Spinal cord (tissue), 10 donors: Measurements from ENCODE around the gene TRDN. TPM values are rescaled to one million over a fixed set of nuclear protein-coding genes. Genes with fewer than 3 reads are reported as not detected.
A peak's percentile ranks its signal among the peaks of the same experiment; 100 is the strongest.

Source experiments
- DNase-seq, 6 donors: peaks; one replicate each; pipeline versions ENCODE4 v3.0.0 to v3.0.0-alpha.2; 2013 to 2015; ENCODE audit warnings: low spot score in 6 of 6, low read depth in 4 of 6
- H3K27ac ChIP-seq: one replicate; pipeline ENCODE4 v1.5.1; 2013; ENCODE audit warnings: low read depth, low read length, control low read depth
- H3K27me3 ChIP-seq: one replicate; pipeline ENCODE4 v1.6.1; 2013; ENCODE audit warnings: low read length; ENCODE audit not compliant: control insufficient read depth, insufficient read depth
- H3K36me3 ChIP-seq: one replicate; pipeline ENCODE4 v1.6.1; 2013; ENCODE audit warnings: low read length; ENCODE audit not compliant: control insufficient read depth, insufficient read depth
- H3K4me1 ChIP-seq: one replicate; pipeline ENCODE4 v1.6.1; 2013; ENCODE audit warnings: low read length; ENCODE audit not compliant: control insufficient read depth, insufficient read depth
- H3K4me3 ChIP-seq: one replicate; pipeline ENCODE4 v1.5.1; 2013; ENCODE audit warnings: low read depth, low read length, control low read depth
- H3K9me3 ChIP-seq: one replicate; pipeline ENCODE4 v1.6.1; 2013; ENCODE audit warnings: low read length; ENCODE audit not compliant: control insufficient read depth, insufficient read depth
- WGBS: methylation state at CpG from one replicate; pipeline ENCODE4 v1.1.5; 2013; ENCODE audit warnings: missing lambda C conversion rate; ENCODE audit not compliant: insufficient coverage; 5-methylcytosine and 5-hydroxymethylcytosine counted together
- polyA plus RNA-seq, 2 donors: library from polyadenylated mRNA; unstranded; fragments of 120-200 nt; gene quantifications; one replicate each; pipeline ENCODE4 v1.2.1, GENCODE V29; 2013; ENCODE audit not compliant: insufficient read length in 2 of 2
- total RNA-seq, 2 donors: library from RNA; depleted of rRNA in 1 of 2; stranded (reverse); fragments of 120-200 nt in 1 of 2; fragments of >200 nt in 1 of 2; gene quantifications; one replicate each; pipeline versions ENCODE4 v1.2.3 to v1.2.4, GENCODE V29; 2013 to 2014
- donor health status: healthy.

The TRDN gene
- total and polyA plus RNA-seq, 4 donors, result 2.3 to 9.9 (median 3.0) TPM

- Histone ChIP-seq H3K27me3 (no peaks in the 10 kb centered on the region), H3K27ac (no peak overlapping the region), H3K4me1 (no peaks in the 10 kb centered on the region), H3K9me3 (no peaks in the 10 kb centered on the region), H3K4me3 (no peak overlapping the region), H3K36me3 (no peaks in the 10 kb centered on the region)
- WGBS, result 100% methylated on average over 2 of the region's 2 CpGs
- DNase-seq, result no peak
Measured at GRCh38 chr6:123550052-123550617, 86.6 kb downstream of the TRDN start.

- Histone ChIP-seq H3K27me3 (no peaks in the 10 kb centered on the region), H3K4me3 (no peak overlapping the region), H3K4me1 (no peaks in the 10 kb centered on the region), H3K36me3 (no peaks in the 10 kb centered on the region), H3K27ac (no peak overlapping the region), H3K9me3 (no peaks in the 10 kb centered on the region)
- DNase-seq, result peak in 1 of 6 donors; percentile 74
Measured at GRCh38 chr6:123549476-123549875, 87.3 kb downstream of the TRDN start.

GRCh38 chr6:123547216-123547978 is 89.4 kb downstream of the TRDN start:
- H3K27me3 ChIP-seq, result no peaks in the 10 kb centered on the region
- H3K4me3 ChIP-seq, result no peak overlapping the region
- no peaks in the 10 kb centered on the region for H3K36me3 ChIP-seq
- H3K27ac ChIP-seq, result no peak overlapping the region
- DNase-seq, result no peak
- no peaks in the 10 kb centered on the region for H3K4me1 ChIP-seq
- no peaks in the 10 kb centered on the region for H3K9me3 ChIP-seq

- no peak for DNase-seq
- H3K36me3 ChIP-seq, result no peaks in the 10 kb centered on the region
- 100% methylated on average over 1 of the region's 2 CpGs for WGBS
- no peaks in the 10 kb centered on the region for H3K9me3 ChIP-seq
- no peak overlapping the region for H3K4me3 ChIP-seq
- no peaks in the 10 kb centered on the region for H3K4me1 ChIP-seq
- no peaks in the 10 kb centered on the region for H3K27me3 ChIP-seq
- H3K27ac ChIP-seq, result no peak overlapping the region
Measured at GRCh38 chr6:123546537-123546936, 90.2 kb downstream of the TRDN start.

- Histone ChIP-seq H3K27ac (no peak overlapping the region), H3K9me3 (no peaks in the 10 kb centered on the region), H3K27me3 (no peaks in the 10 kb centered on the region), H3K4me3 (no peak overlapping the region), H3K4me1 (no peaks in the 10 kb centered on the region), H3K36me3 (no peaks in the 10 kb centered on the region)
- WGBS, result no CpG with 5 or more reads among the region's 4 CpGs
- peak in 1 of 6 donors; percentile 35 for DNase-seq
Measured at GRCh38 chr6:123541462-123541861, 95.3 kb downstream of the TRDN start.

GRCh38 chr6:123533862-123534648 is 102.7 kb downstream of the TRDN start:
- WGBS, result 80% methylated on average over 1 of the region's 2 CpGs
- no peak for DNase-seq
- no peaks in the 10 kb centered on the region for H3K9me3 ChIP-seq
- H3K36me3 ChIP-seq, result no peaks in the 10 kb centered on the region
- no peaks in the 10 kb centered on the region for H3K27me3 ChIP-seq
- no peak overlapping the region for H3K4me3 ChIP-seq
- H3K4me1 ChIP-seq, result no peaks in the 10 kb centered on the region
- no peak overlapping the region for H3K27ac ChIP-seq

GRCh38 chr6:123529843-123530242 is 106.9 kb downstream of the TRDN start:
- WGBS, result no CpG with 5 or more reads among the region's 1 CpG
- Histone ChIP-seq H3K27me3 (no peaks in the 10 kb centered on the region), H3K9me3 (no peaks in the 10 kb centered on the region), H3K36me3 (no peaks in the 10 kb centered on the region), H3K4me1 (no peaks in the 10 kb centered on the region), H3K4me3 (no peak overlapping the region), H3K27ac (no peak overlapping the region)
- no peak for DNase-seq

- no peaks in the 10 kb centered on the region for H3K36me3 ChIP-seq
- no peak overlapping the region for H3K27ac ChIP-seq
- peak in 1 of 6 donors; percentile 30 for DNase-seq
- 63% methylated on average over 3 of the region's 4 CpGs for WGBS
- no peak overlapping the region for H3K4me3 ChIP-seq
- no peaks in the 10 kb centered on the region for H3K4me1 ChIP-seq
- no peaks in the 10 kb centered on the region for H3K27me3 ChIP-seq
- no peaks in the 10 kb centered on the region for H3K9me3 ChIP-seq
Measured at GRCh38 chr6:123529058-123529457, 107.7 kb downstream of the TRDN start.

GRCh38 chr6:123527406-123527805 is 109.3 kb downstream of the TRDN start:
- Histone ChIP-seq H3K27ac (no peak overlapping the region), H3K9me3 (no peaks in the 10 kb centered on the region), H3K4me1 (no peaks in the 10 kb centered on the region), H3K4me3 (no peak overlapping the region), H3K27me3 (no peaks in the 10 kb centered on the region), H3K36me3 (no peaks in the 10 kb centered on the region)
- WGBS, result no CpG with 5 or more reads among the region's 3 CpGs
- no peak for DNase-seq
